Measurements from ENCODE around the gene PPP4R3A.
"Not testable (repeated sequence)": the region's sequence is repeated elsewhere in the genome, so short reads cannot be mapped to it uniquely, and the experiment has no call there.

Gene PPP4R3A

DNA sequence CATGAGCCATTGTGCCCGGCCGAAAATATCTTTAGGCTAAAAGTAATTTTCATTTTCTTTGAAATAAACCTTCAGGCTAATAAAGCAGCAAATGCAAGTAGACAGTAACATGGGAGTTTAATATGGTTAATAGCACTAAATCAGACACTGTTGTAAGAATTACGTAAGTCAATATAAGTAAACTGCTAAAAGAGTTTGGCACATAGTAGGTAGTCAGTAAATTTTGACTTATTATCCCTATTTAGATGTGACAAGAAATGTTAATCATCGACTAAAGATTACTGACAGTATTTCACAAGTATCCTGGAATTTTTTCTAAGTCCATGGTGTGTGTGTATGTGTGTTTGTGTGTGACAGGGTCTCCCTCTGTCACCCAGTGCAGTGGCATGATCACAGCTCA is 3.9 kb downstream of the PPP4R3A start:
- H3K4me3 ChIP-seq (ENCODE audit: low read depth, low read length), result no peak overlapping the region
- DNase-seq (ENCODE audit: low read depth), result no peak
- in situ Hi-C loops (cut with HindIII; ENCODE audit: low sequenced_read_pairs), result no loop called here
- TF ChIP-seq, protein P1, sequence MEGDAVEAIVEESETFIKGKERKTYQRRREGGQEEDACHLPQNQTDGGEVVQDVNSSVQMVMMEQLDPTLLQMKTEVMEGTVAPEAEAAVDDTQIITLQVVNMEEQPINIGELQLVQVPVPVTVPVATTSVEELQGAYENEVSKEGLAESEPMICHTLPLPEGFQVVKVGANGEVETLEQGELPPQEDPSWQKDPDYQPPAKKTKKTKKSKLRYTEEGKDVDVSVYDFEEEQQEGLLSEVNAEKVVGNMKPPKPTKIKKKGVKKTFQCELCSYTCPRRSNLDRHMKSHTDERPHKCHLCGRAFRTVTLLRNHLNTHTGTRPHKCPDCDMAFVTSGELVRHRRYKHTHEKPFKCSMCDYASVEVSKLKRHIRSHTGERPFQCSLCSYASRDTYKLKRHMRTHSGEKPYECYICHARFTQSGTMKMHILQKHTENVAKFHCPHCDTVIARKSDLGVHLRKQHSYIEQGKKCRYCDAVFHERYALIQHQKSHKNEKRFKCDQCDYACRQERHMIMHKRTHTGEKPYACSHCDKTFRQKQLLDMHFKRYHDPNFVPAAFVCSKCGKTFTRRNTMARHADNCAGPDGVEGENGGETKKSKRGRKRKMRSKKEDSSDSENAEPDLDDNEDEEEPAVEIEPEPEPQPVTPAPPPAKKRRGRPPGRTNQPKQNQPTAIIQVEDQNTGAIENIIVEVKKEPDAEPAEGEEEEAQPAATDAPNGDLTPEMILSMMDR (IDR thresholded peaks at IDR 0.05; ENCODE audit: low read depth, low read length, missing control alignments), result no peak

DNA sequence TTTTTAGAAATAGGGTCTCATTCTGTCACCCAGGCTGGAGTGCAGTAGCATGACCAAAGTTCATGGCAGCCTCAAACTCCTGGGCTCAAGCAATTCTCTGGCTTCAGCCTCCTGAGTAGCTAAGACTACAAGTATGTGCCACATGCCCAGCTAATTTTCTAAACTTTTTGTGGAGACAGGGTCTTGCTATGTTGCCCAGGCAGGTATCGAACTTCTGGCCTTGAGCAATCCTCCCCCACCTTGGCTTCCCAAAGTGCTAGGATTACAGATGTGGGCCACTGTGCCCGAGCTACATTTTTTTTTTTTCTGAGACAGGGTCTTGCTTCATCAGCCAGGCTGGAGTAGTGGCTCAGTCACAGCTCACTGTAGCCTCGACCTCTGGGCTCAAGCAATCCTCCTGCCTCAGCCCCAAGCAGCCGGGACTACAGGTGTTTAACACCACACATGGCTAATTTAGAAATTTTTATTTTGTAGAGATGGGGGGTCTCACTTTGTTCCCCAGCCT is 7.1 kb downstream of the PPP4R3A start:
- TF ChIP-seq, protein P1 (IDR thresholded peaks at IDR 0.05; ENCODE audit: low read depth, low read length, missing control alignments), result no peak
- no peak overlapping the region for H3K4me3 ChIP-seq (ENCODE audit: low read depth, low read length)
- in situ Hi-C loops (cut with HindIII; ENCODE audit: low sequenced_read_pairs), result no loop called here
- no peak for DNase-seq (ENCODE audit: low read depth)

DNA sequence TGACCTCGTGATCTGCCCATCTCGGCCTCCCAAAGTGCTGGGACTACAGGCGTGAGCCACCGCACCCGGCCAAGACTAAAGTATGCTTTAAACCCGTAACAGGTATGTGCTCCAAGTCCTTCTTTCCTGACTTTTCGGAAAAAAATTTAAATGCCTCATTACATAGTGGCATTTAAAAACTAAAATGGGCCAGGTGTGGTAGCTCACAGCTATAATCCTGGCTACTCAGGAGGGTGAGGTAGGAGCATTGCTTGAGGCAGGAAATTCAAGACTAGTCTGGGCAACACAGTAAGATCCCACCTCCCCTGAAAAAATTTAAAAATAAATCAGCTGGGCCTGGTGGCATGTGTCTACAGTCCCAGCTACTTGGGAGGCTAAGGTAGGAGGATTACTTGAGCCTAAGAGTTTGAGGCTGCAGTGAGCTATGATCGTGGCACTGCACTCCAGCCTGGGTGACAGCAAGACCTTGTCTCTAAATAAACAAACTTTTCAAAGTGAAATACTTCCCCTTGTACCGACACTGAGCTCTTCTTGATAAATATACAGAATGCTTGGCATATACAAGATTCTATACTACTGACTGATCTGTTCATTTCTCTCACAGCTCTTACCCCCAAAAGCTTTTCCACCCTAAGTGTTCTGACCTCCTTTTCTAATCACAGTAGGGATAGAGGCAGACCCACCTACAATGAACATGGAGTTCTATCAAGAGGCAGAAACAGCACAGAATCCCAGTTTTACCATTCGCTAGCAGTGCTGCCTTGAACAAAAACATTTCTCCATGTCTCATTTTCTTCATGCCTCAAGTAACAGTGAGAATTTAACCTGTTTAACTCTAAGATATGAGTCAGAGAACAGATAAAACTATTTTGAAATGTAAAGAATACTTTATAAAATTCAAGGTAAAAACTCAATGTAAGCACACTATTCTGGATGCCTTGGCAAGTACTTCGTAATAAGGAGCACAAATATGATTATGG is 7.9 kb downstream of the PPP4R3A start:
- H3K4me3 ChIP-seq (ENCODE audit: low read depth, low read length), result no peak overlapping the region
- in situ Hi-C loops (cut with HindIII; ENCODE audit: low sequenced_read_pairs), result no loop called here
- TF ChIP-seq, protein P1 (IDR thresholded peaks at IDR 0.05; ENCODE audit: low read depth, low read length, missing control alignments), result no peak
- DNase-seq (ENCODE audit: low read depth), result no peak

DNA sequence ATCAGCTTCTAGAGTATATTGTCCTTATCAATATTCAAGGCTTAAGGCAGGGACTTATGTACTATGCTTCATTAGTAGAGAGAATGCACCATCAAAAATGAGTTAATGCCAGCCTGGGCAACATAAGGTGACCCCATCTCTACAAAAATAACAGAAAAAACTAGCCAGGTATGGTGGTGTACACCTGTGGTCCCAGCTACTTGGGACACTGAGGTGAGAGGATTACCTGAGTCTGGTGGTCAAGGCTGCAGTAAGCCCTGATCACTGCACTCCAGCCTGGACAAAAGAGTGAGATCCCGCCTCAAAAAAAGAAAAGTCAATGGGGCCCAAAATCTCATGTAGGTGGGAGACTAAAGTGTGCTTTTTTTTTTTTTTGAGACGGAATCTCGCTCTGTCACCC is 8.8 kb downstream of the PPP4R3A start:
- H3K4me3 ChIP-seq (ENCODE audit: low read depth, low read length), result no peak overlapping the region

DNA sequence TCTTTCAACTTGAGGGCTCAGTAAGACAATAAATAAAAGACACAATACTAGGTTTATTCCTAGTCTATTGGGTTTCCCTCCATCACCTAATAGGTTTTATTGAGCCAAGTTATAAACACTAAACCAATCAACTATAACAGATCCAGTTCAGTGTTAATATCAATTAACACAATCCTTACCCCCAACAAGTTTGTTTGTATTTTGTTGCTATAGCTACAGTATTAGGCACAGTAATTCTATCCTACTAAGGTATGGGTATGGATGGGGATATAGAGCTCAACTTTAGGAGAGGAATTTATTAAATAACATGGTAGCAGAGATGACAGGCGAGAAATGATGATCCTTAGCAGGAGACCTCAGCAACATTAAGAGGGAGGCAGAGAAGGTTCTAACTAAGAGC is 13.3 kb downstream of the PPP4R3A start:
- TF ChIP-seq, protein P1 (IDR thresholded peaks at IDR 0.05; ENCODE audit: low read depth, low read length, missing control alignments), result no peak
- H3K4me3 ChIP-seq (ENCODE audit: low read depth, low read length), result no peak overlapping the region
- no peak for DNase-seq (ENCODE audit: low read depth)
- in situ Hi-C loops (cut with HindIII; ENCODE audit: low sequenced_read_pairs), result no loop called here

More for the DNA sequence above, 8.8 kb downstream of the PPP4R3A start:
- no peak for DNase-seq (ENCODE audit: low read depth)
- in situ Hi-C loops (cut with HindIII; ENCODE audit: low sequenced_read_pairs), result no loop called here
- TF ChIP-seq, protein P1 (IDR thresholded peaks at IDR 0.05; ENCODE audit: low read depth, low read length, missing control alignments), result no peak

DNA sequence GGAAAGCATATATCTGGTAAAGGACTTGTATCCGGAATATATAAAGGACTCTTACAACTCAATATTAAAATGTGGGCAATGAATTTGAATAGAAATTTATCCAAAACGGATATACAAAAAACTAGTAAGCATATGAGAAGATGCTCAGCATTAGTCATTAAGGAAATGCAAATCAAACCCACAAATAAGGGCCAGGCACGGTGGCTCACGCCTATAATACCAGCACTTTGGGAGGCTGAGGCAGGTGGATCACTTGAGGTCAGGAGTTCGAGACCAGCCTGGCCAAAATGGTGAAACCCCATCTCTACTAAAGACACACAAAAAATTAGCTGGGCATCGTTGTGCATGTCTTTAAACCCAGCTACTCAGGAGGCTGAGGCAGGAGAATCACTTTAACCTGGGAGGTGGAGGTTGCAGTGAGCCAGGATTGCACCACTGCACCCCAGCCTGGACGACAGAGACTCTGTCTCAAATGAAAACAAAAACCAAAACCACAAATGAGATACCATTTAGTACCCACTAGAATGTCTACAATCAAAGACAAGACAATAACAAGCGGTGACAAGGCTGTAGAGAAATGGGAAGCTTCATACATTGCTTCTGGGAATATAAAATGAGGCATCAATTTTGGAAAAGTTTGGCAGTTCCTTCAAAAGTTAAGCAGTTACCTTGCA is 15.6 kb downstream of the PPP4R3A start:
- DNase-seq (ENCODE audit: low read depth); H3K4me3 ChIP-seq (ENCODE audit: low read depth, low read length); in situ Hi-C loops (cut with HindIII; ENCODE audit: low sequenced_read_pairs): not testable (repeated sequence)
